NT2/D1 (cell line): ENCODE measurements around the gene LAMB1.

ENCODE experiments used
- YY1 ChIP-seq: IDR thresholded peaks from 2 replicates; pipeline ENCODE4 v1.6.1; 2011; ENCODE audit not compliant: insufficient read length, insufficient read depth
- ZNF274 ChIP-seq: IDR thresholded peaks from 2 replicates; pipeline ENCODE4 v1.6.1; 2011; ENCODE audit warnings: mild to moderate bottlenecking, low read depth, low read length

- TF ChIP-seq ZNF274 (no peak), YY1 (no peak)
These were observed 85.0 kb downstream of the LAMB1 start for GRCh38 chr7:107917763-107918651.
